Smooth muscle cell (in vitro differentiated cells): ENCODE measurements around the gene SERINC5. TPM values are rescaled to one million over a fixed set of nuclear protein-coding genes. Genes with fewer than 3 reads are reported as not detected.
"Not testable (repeated sequence)": the region's sequence is repeated elsewhere in the genome, so short reads cannot be mapped to it uniquely, and the experiment has no call there.

ENCODE experiments used
- DNase-seq: peaks from one replicate; lab custom pipeline; 2025; ENCODE audit not compliant: unreplicated experiment; lab: John Stamatoyannopoulos, UW
- H2AFZ ChIP-seq: fragments of 200-600 bp; sonication (generic); 2 replicates; pipeline ENCODE4 v1.6.0; 2016; ENCODE audit warnings: antibody characterized with exemption, low read depth, mild to moderate bottlenecking
- H3F3A ChIP-seq: fragments of 200-600 bp; sonication (generic); 2 replicates; pipeline ENCODE4 v1.6.0; 2017; ENCODE audit warnings: antibody characterized with exemption, low read depth
- H3K27ac ChIP-seq: fragments of 200-600 bp; sonication (generic); 2 replicates; pipeline ENCODE4 v1.5.1; 2016; ENCODE audit warnings: low read depth, mild to moderate bottlenecking
- H3K27me3 ChIP-seq: fragments of 200-600 bp; sonication (generic); 2 replicates; pipeline ENCODE4 v1.6.1; 2016; ENCODE audit warnings: low read depth, mild to moderate bottlenecking
- H3K36me3 ChIP-seq: fragments of 200-600 bp; sonication (generic); 2 replicates; pipeline ENCODE4 v1.5.1; 2016; ENCODE audit warnings: low read depth
- H3K4me1 ChIP-seq: fragments of 200-600 bp; sonication (generic); 2 replicates; pipeline ENCODE4 v1.5.1; 2016; ENCODE audit warnings: low read depth
- H3K4me2 ChIP-seq: fragments of 200-600 bp; sonication (generic); 2 replicates; pipeline ENCODE4 v1.6.0; 2016; ENCODE audit warnings: mild to moderate bottlenecking
- H3K4me3 ChIP-seq: fragments of 200-600 bp; sonication (generic); 2 replicates; pipeline ENCODE4 v1.5.1; 2016; ENCODE audit warnings: mild to moderate bottlenecking
- H3K79me2 ChIP-seq: fragments of 200-600 bp; sonication (generic); 2 replicates; pipeline ENCODE4 v1.6.0; 2016; ENCODE audit warnings: low read depth, mild to moderate bottlenecking
- H3K9ac ChIP-seq: fragments of 200-600 bp; sonication (generic); 2 replicates; pipeline ENCODE4 v1.6.0; 2016; ENCODE audit warnings: low read depth
- H3K9me3 ChIP-seq: fragments of 200-600 bp; sonication (generic); replicated peaks from 2 replicates; pipeline ENCODE4 v1.5.1; 2016; ENCODE audit warnings: low read depth
- H4K20me1 ChIP-seq: fragments of 200-600 bp; sonication (generic); 2 replicates; pipeline ENCODE4 v1.6.0; 2016; ENCODE audit warnings: low read depth
- WGBS: methylation state at CpG from one replicate; pipeline ENCODE4 v1.1.7; 2016; ENCODE audit warnings: low lambda C conversion rate; 5-methylcytosine and 5-hydroxymethylcytosine counted together
- polyA plus RNA-seq: library from polyadenylated mRNA; unstranded; fragments of >200 nt; fragmentation: Nextera tagmentation; extraction: Ambion mirVana; gene quantifications from 2 replicates; pipeline ENCODE4 v1.2.1, GENCODE V29; 2016
- total RNA-seq: library from RNA; depleted of rRNA; stranded (reverse); fragments of >200 nt; gene quantifications from 2 replicates; pipeline ENCODE4 v1.2.3, GENCODE V29; 2014
- TF ChIP-seq, protein P1 (sequence below): fragments of 200-600 bp; sonication (generic); IDR thresholded peaks from 2 replicates; pipeline ENCODE4 v1.5.1; 2017; ENCODE audit warnings: borderline replicate concordance, mild to moderate bottlenecking, antibody characterized with exemption; ENCODE audit not compliant: insufficient read depth, poor library complexity, severe bottlenecking

SERINC5 gene
- total and polyA plus RNA-seq, 2 experiments from 2014 or later = 4.5 to 37.0 TPM

DNA sequence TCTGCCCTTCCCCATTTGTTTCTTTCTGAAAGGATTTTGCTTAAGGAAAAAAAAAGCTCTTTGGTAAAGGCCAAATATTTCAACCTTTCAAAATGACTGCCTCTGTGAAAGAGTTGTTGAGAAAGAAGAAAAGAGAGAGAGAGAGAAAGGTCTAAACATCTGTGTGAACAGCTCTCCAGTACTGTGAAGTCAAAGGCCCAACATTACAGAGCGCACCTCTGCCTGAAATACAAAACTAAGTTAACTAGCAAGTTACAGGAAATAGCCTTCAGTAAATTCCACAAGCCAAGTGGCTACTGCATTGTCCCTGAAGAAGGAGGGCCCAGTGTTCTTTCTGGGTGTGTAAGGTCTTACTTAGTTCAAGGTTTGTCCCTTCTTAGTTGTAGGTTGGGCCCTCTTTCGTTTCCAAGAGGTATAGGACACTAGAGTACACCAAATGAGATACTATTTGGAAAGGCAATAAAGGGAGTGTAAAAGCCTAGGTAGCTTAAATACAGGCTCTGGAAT, 116.3 kb downstream of the SERINC5 start:
- Histone ChIP-seq H3F3A (peaks cover 8% of the 10 kb centered on the region), H3K4me3 (no peak overlapping the region), H4K20me1 (no peaks in the 10 kb centered on the region), H3K36me3 (no peaks in the 10 kb centered on the region), H3K79me2 (no peaks in the 10 kb centered on the region), H2AFZ (no peak overlapping the region), H3K4me2 (no peak overlapping the region), H3K27me3 (no peaks in the 10 kb centered on the region), H3K27ac (no peak overlapping the region), H3K4me1 (peaks cover 16% of the 10 kb centered on the region), H3K9me3 (no peaks in the 10 kb centered on the region), H3K9ac (no peak overlapping the region)
- no peak for DNase-seq
- WGBS = 89% methylated on average over 2 of the region's 2 CpGs
- TF ChIP-seq, protein P1, sequence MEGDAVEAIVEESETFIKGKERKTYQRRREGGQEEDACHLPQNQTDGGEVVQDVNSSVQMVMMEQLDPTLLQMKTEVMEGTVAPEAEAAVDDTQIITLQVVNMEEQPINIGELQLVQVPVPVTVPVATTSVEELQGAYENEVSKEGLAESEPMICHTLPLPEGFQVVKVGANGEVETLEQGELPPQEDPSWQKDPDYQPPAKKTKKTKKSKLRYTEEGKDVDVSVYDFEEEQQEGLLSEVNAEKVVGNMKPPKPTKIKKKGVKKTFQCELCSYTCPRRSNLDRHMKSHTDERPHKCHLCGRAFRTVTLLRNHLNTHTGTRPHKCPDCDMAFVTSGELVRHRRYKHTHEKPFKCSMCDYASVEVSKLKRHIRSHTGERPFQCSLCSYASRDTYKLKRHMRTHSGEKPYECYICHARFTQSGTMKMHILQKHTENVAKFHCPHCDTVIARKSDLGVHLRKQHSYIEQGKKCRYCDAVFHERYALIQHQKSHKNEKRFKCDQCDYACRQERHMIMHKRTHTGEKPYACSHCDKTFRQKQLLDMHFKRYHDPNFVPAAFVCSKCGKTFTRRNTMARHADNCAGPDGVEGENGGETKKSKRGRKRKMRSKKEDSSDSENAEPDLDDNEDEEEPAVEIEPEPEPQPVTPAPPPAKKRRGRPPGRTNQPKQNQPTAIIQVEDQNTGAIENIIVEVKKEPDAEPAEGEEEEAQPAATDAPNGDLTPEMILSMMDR = no peak

DNA sequence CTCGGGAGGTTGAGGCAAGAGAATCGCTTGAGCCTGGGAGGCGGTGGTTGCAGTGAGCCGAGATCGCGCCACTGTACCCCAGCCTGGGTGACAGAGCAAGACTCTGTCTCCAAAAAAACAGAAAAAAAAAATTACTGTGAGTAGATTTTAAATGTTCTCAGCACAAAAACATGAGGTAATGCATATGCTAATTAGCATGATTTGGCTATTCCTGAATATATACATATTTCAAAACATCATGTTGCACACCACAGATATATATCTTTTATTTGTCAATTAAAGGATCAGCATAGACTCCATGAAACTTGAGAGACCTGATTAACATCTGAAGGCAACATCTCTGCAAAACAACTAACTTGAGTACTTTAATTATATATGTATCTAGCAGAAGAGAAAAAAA, 117.4 kb downstream of the SERINC5 start:
- no peaks in the 10 kb centered on the region for H3K79me2 ChIP-seq
- no peak for DNase-seq
- H3K4me3 ChIP-seq = no peak overlapping the region
- WGBS = 97% methylated on average over 6 of the region's 6 CpGs
- H3K9ac ChIP-seq = no peak overlapping the region
- H3K9me3 ChIP-seq = no peaks in the 10 kb centered on the region
- no peak overlapping the region for H3K4me2 ChIP-seq
- H3K27me3 ChIP-seq = no peaks in the 10 kb centered on the region
- H3F3A ChIP-seq = peaks cover 10% of the 10 kb centered on the region
- no peak overlapping the region for H2AFZ ChIP-seq
- TF ChIP-seq, protein P1 = no peak
- no peaks in the 10 kb centered on the region for H4K20me1 ChIP-seq
- no peak overlapping the region for H3K27ac ChIP-seq
- H3K4me1 ChIP-seq = peaks cover 16% of the 10 kb centered on the region
- no peaks in the 10 kb centered on the region for H3K36me3 ChIP-seq

DNA sequence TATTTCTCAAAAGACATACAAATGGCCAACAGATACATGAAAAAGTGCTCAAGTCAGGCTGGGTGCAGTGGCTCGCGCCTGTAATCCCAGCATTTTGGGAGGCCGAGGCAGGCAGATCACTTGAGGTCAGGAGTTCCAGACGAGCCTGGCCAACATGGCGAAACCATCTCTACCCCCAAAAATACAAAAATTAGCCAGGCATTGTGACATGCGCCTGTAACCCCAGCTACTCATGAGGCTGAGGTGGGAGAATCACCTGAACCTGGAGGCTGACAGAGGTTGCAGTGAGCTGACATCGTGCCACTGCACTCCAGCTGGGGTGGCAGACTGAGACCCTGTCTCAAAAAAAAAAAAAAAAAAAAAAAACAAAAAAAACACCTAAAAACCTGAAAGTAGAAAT, 119.0 kb downstream of the SERINC5 start:
- not testable (repeated sequence) for DNase-seq, H3K27me3 ChIP-seq, H2AFZ ChIP-seq, H3K27ac ChIP-seq, H3K4me3 ChIP-seq, H3K9me3 ChIP-seq, H4K20me1 ChIP-seq, H3K4me1 ChIP-seq, H3K79me2 ChIP-seq, H3F3A ChIP-seq, H3K9ac ChIP-seq, H3K36me3 ChIP-seq, H3K4me2 ChIP-seq
- 99% methylated on average over 7 of the region's 7 CpGs for WGBS

DNA sequence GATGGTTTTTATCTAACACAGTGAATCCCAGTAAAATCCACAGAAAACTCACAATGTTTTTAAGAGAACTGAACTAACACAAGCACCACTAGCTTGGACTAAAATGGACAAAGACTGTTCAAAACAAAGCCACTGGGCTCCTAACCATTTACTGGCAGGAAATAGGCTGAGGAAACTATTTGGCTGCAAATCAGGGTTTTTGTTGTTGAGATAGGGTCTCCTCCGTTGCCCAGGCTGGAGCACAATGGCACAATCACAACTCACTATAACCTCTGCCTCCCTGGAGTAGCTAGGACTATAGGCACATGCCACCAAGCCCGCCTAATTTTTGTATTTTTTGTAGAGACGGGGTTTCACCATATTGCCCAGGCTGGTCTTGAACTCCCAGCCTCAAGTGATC, 121.0 kb downstream of the SERINC5 start:
- Histone ChIP-seq H3K27ac (no peak overlapping the region), H2AFZ (no peak overlapping the region), H3K4me3 (no peak overlapping the region), H3K4me1 (no peaks in the 10 kb centered on the region), H3K36me3 (no peaks in the 10 kb centered on the region), H3K9me3 (no peaks in the 10 kb centered on the region), H3K27me3 (no peaks in the 10 kb centered on the region), H3K9ac (no peak overlapping the region), H3F3A (peaks cover 6% of the 10 kb centered on the region), H4K20me1 (no peaks in the 10 kb centered on the region), H3K4me2 (no peak overlapping the region), H3K79me2 (no peaks in the 10 kb centered on the region)
- TF ChIP-seq, protein P1 = no peak
- WGBS = 75% methylated on average over 3 of the region's 3 CpGs
- no peak for DNase-seq
